SKM-1 (cell line): ENCODE data around the gene SPINT2.

ENCODE experiments used
- DNase-seq: peaks from one replicate; lab custom pipeline; 2025; ENCODE audit not compliant: unreplicated experiment; lab: John Stamatoyannopoulos, UW

Gene SPINT2

DNA sequence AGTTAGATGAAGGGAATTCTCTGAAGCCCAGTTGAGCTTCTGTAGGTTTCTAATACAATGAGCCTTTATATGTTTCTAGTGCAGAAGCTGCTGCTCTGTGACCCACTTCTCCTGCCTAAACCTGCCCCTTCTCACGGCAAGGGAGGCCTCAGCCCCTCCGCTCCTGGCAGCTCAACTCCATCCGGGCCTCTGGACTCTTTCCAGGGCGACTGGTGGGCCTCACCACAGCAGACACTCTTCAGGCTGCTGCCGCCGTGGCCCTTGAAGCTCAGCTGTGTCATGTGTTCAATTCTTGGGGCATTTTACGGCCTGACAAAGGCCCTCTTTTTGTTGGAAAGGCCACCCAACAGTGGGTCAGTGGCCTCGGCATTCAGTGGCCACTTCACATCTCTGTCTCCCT, 29.7 kb downstream of the SPINT2 start:
- DNase-seq, result no peak

- no peak for DNase-seq
These were observed 34.7 kb downstream of the SPINT2 start for GRCh38 chr19:38298821-38299680.

DNA sequence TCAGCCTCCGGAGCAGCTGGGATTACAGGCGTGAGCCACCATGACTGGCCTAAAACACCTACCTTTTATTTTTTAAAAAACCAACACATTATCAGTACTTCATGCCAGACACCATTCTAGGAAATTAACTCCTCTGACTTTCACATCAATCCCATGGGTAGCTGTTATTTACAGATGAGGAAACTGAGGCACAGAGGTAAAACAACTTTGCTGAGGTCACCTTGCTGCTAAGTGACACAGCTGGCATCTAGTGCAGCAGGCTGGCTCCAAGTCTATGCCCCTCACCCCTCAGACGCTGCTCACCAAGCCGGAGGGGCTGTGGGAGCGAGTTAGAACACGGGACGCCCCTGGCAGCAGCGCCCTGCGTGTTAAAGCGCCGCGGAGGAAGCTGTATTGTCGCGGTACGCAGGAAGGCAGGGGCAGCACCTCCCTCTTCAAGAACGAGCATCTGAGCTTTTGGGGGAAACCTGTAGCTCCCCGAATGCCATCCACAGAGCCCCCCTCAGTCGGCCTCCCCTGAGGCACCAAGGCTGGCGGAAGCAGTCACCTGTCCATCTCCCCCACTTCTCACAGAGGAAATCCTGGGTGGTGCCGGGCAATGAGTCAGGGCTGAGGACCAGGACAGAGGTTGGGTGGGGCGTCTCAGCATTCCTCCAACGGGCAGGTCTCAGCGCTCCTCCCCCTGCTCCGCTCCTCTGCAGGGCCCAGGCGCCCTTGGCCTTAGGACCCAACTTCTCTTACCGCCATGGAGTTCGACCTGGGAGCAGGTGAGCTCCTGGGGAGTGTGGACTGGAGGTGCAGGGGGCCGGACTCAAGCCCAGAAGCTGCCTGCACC, 39.4 kb downstream of the SPINT2 start, which contains the start of gene C19orf33:
C19orf33 (plus strand) TSS at position 735 of the 835 bp plus-strand sequence; CDS start at position 746, 11 bp downstream.
- no peak for DNase-seq

- DNase-seq, result no peak
These were observed 40.0 kb downstream of the SPINT2 start for GRCh38 chr19:38304352-38304865.

- DNase-seq, result no peak
These were observed 40.6 kb downstream of the SPINT2 start for GRCh38 chr19:38304866-38305429.

GRCh38 chr19:38306236-38306635, 41.9 kb downstream of the SPINT2 start:
- no peak for DNase-seq

- no peak for DNase-seq
These were observed 42.7 kb downstream of the SPINT2 start for GRCh38 chr19:38307076-38307475.

- DNase-seq, result no peak
These were observed 43.2 kb downstream of the SPINT2 start for GRCh38 chr19:38307597-38307996.

GRCh38 chr19:38308006-38308766, 43.8 kb downstream of the SPINT2 start:
- no peak for DNase-seq

DNA sequence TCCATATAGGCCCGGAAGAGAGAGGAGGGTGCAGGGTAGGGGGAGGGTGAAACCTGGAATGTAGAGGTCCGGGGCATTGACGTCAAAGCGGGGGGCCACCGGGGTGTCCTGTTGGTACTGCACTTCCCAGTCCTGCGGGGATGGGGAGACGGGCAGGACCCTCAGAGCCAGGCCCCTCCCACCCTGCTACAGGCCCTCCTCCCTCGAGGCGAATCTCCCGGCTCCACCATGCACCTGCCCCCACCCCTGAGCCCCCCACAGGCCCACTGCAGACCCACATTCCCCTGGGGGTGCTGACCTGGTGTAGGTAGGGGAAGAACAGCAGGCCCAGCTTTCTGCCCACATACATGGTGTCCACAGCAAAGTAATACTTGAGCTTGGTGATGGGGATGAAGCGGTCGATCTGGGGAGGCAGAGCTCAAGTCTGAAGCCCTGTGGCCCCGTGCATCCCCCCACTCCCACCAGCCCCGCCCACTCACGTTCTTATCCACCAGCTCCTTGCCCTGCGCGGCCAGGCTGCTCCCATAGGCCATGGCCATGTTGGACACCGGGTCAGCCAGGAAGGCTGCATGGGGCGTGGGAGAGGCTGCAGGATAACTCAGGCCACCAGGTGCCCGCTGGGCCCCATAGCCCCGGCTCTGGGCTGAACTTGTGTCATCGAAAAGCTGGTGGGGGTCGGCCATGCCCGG, 44.7 kb downstream of the SPINT2 start:
- DNase-seq, result no peak

- no peak for DNase-seq
These were observed 45.4 kb downstream of the SPINT2 start for GRCh38 chr19:38309615-38310278.

- no peak for DNase-seq
These were observed 45.9 kb downstream of the SPINT2 start for GRCh38 chr19:38310279-38310670.

- no peak for DNase-seq
These were observed 46.6 kb downstream of the SPINT2 start for GRCh38 chr19:38310986-38311385.

GRCh38 chr19:38315657-38316476, 51.5 kb downstream of the SPINT2 start, which contains the start of gene YIF1B:
Gene YIF1B, minus strand, starts transcription at chr19:38315947. Its CDS starts 30 bp downstream, at chr19:38315917.
- DNase-seq, result peak; percentile 93

DNA sequence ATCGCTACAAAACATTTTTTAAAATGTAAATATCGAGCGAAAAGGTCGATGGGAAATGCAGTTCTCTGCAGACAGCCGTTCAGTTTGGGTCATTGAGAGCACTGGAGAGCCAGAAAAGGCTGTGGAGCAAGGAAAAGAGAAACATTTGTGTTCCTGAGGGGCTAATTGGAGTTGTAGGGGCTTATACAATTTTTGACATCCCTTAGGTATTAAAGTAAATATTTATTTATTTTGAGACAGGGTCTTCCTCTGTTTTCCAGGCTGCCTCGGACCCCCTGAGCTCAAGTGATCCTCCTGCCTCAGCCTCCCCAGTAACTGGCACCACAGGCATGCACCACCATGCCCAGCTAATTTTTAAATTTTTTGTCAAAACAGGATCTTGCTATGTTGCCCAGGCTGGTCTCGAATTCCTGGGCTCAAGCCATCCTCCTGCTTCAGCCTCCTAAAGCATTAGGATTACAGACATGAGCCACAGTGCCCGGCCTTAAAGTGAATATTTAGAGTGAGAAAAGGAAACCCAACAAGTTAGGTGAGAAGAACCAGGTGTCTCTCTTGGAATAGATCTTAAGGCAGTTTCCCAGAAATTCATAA, 52.2 kb downstream of the SPINT2 start:
- no peak for DNase-seq

DNA sequence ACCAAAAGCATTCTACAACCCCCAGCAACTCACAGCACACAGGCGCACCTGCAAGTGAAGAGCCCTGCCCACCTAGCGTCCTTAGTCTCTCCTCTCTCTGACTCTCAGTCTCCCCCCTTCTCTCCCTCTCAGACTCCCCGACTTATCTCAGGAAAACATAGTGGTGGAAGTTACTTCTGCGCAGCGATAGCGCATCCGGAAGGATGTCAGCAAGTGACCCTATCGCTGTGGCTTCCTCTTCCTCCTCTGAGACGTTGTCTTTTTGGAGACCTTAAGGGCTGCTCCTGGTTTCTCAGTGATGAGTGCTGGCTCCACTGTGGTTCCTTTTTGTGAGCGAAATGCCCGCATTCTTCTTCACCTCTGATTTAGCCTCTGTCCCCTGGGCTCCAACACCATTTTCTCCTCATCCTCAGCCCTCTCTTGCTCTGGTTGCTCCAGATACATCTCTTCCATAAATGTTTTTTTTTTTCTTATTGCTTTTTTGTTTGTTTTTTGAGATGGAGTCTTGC, 52.8 kb downstream of the SPINT2 start:
- peak; percentile 49 for DNase-seq

- no peak for DNase-seq
These were observed 54.3 kb downstream of the SPINT2 start for GRCh38 chr19:38318660-38319059.
